GM23338 (cell line): ENCODE data around the gene BTBD1.

ENCODE experiments used
- EZH2 ChIP-seq: fragments of 200-600 bp; sonication (generic); IDR thresholded peaks from one replicate; pipeline ENCODE4 v1.8.0; 2017; ENCODE audit warnings: antibody characterized with exemption, mild to moderate bottlenecking, low read depth; ENCODE audit not compliant: unreplicated experiment
- POLR2AphosphoS5 ChIP-seq: IDR thresholded peaks from 2 replicates; pipeline ENCODE4 v1.6.1; 2016; ENCODE audit warnings: antibody characterized with exemption, low read depth
- TF ChIP-seq, protein P1 (sequence below), 2 experiments: fragments of 200-600 bp in 1 of 2; sonication (generic) in 1 of 2; conservative IDR thresholded peaks; 2 replicates each; pipeline versions ENCODE4 v1.5.1 to v1.6.1; 2016 to 2017; ENCODE audit warnings: antibody characterized with exemption in 2 of 2, low read depth in 2 of 2, mild to moderate bottlenecking in 2 of 2, moderate library complexity in 1 of 2
- TF ChIP-seq, protein P2 (sequence below): IDR thresholded peaks from one replicate; pipeline ENCODE4 v1.6.1; 2018; ENCODE audit warnings: antibody characterized with exemption; ENCODE audit not compliant: unreplicated experiment

DNA sequence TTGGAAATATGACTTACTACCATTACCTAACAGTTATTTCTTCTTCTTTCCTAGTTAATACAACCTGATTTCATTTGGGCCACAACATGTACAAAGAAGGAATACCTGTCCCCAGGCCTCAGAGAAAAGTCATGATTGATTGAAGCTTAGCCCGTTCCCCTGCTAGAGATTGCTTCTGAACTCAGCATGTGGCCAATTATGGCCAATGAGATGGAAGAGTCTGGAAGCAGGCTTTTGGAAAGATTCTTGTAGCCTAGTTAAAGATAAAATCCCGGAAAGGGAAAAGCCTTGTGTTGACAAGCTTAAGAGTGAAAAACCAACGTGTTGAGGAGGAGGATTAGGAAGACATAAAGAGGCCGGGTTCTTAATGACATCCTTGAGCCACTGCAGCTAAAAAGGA, 23.4 kb upstream of the BTBD1 start:
- TF ChIP-seq, protein P1, sequence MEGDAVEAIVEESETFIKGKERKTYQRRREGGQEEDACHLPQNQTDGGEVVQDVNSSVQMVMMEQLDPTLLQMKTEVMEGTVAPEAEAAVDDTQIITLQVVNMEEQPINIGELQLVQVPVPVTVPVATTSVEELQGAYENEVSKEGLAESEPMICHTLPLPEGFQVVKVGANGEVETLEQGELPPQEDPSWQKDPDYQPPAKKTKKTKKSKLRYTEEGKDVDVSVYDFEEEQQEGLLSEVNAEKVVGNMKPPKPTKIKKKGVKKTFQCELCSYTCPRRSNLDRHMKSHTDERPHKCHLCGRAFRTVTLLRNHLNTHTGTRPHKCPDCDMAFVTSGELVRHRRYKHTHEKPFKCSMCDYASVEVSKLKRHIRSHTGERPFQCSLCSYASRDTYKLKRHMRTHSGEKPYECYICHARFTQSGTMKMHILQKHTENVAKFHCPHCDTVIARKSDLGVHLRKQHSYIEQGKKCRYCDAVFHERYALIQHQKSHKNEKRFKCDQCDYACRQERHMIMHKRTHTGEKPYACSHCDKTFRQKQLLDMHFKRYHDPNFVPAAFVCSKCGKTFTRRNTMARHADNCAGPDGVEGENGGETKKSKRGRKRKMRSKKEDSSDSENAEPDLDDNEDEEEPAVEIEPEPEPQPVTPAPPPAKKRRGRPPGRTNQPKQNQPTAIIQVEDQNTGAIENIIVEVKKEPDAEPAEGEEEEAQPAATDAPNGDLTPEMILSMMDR (conservative IDR thresholded peaks at IDR 0.05; ENCODE audit: low read depth in 2 of 2): no peak
- TF ChIP-seq EZH2 (no peak), POLR2AphosphoS5 (no peak)
- TF ChIP-seq, protein P2, sequence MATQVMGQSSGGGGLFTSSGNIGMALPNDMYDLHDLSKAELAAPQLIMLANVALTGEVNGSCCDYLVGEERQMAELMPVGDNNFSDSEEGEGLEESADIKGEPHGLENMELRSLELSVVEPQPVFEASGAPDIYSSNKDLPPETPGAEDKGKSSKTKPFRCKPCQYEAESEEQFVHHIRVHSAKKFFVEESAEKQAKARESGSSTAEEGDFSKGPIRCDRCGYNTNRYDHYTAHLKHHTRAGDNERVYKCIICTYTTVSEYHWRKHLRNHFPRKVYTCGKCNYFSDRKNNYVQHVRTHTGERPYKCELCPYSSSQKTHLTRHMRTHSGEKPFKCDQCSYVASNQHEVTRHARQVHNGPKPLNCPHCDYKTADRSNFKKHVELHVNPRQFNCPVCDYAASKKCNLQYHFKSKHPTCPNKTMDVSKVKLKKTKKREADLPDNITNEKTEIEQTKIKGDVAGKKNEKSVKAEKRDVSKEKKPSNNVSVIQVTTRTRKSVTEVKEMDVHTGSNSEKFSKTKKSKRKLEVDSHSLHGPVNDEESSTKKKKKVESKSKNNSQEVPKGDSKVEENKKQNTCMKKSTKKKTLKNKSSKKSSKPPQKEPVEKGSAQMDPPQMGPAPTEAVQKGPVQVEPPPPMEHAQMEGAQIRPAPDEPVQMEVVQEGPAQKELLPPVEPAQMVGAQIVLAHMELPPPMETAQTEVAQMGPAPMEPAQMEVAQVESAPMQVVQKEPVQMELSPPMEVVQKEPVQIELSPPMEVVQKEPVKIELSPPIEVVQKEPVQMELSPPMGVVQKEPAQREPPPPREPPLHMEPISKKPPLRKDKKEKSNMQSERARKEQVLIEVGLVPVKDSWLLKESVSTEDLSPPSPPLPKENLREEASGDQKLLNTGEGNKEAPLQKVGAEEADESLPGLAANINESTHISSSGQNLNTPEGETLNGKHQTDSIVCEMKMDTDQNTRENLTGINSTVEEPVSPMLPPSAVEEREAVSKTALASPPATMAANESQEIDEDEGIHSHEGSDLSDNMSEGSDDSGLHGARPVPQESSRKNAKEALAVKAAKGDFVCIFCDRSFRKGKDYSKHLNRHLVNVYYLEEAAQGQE: no peak
